Fibroblast of mammary gland (primary cell): Measurements from ENCODE around the gene CMKLR1.

Experiments
- DNase-seq: peaks from one replicate; pipeline ENCODE4 v3.0.0-alpha.2; 2010; ENCODE audit warnings: low read depth
- H3K4me3 ChIP-seq: 2 replicates; pipeline ENCODE4 v1.5.1; 2011; ENCODE audit warnings: low read depth, mild to moderate bottlenecking, low read length, moderate library complexity; ENCODE audit not compliant: control insufficient read depth
- TF ChIP-seq, protein P1 (sequence below): conservative IDR thresholded peaks from 2 replicates; pipeline ENCODE4 v1.5.1; 2011; ENCODE audit warnings: low read depth, low read length, inconsistent platforms; ENCODE audit not compliant: control insufficient read depth, insufficient read depth

The CMKLR1 gene

DNA sequence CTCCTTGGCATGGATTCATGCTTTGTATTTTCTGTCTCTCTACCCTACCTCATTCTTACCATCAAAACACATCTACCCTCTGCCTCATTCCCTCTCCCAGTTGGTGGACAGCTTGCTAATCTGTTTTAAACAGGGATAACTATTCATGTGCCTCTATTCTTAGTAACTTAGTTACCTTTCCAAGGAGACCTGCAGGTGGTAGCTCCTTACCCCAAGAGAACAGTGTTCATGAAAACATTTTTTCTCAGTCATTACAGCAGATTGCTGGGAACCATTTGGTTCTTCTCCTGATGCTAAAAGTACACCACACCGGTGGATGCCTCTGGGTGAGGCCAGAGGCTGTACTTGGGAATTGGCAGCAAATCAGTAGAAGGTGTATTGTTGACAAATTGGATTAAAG is 73.0 kb downstream of the CMKLR1 start:
- TF ChIP-seq, protein P1, sequence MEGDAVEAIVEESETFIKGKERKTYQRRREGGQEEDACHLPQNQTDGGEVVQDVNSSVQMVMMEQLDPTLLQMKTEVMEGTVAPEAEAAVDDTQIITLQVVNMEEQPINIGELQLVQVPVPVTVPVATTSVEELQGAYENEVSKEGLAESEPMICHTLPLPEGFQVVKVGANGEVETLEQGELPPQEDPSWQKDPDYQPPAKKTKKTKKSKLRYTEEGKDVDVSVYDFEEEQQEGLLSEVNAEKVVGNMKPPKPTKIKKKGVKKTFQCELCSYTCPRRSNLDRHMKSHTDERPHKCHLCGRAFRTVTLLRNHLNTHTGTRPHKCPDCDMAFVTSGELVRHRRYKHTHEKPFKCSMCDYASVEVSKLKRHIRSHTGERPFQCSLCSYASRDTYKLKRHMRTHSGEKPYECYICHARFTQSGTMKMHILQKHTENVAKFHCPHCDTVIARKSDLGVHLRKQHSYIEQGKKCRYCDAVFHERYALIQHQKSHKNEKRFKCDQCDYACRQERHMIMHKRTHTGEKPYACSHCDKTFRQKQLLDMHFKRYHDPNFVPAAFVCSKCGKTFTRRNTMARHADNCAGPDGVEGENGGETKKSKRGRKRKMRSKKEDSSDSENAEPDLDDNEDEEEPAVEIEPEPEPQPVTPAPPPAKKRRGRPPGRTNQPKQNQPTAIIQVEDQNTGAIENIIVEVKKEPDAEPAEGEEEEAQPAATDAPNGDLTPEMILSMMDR = no peak
- H3K4me3 ChIP-seq = no peak overlapping the region
- no peak for DNase-seq

DNA sequence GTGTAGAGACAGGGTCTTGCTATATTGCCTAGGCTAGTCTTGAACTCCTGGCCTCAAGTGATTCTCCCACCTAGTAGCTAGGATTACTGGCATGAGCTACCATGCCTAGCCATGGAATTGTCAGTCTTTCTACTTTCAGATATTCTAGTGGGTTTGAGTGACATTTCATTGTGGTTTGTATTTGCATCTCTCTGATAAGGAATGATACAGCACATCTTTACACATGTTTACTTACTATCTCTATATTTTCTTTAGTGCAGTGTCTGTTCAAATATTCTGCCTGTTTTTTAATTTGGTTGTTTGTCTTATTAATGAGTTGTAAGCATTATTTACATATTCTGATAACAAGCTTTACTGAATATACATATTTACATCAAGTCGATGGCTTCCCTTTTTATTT is 73.6 kb downstream of the CMKLR1 start:
- TF ChIP-seq, protein P1 = no peak
- DNase-seq = no peak

DNA sequence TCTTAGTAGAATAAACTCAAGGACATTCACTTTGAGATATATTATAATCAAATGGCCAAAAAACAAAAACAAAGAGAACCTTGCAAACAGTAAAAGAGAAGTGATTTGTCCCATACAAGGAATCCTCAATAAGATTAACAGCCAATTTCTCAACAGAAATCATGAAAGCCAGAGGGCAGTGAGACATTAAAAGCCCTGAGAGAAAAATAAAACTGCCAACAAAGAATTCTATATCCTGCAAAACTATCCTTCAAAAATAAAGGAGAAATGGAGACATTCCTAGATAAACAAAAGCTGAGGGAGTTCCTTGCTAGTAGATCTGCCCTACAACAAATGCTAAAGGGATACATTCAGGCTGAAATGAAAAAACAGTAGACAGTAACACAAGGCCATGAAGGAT is 78.1 kb downstream of the CMKLR1 start:
- TF ChIP-seq, protein P1 = no peak
- no peak overlapping the region for H3K4me3 ChIP-seq
- DNase-seq = no peak

More for the DNA sequence above, 73.6 kb downstream of the CMKLR1 start:
- no peak overlapping the region for H3K4me3 ChIP-seq

GRCh38 chr12:108260039-108260438 is 79.1 kb downstream of the CMKLR1 start:
- TF ChIP-seq, protein P1 = no peak
- DNase-seq = no peak
- no peak overlapping the region for H3K4me3 ChIP-seq

- no peak overlapping the region for H3K4me3 ChIP-seq
- no peak for DNase-seq
Measured at GRCh38 chr12:108257610-108258106, 81.5 kb downstream of the CMKLR1 start.

GRCh38 chr12:108257004-108257403 is 82.1 kb downstream of the CMKLR1 start:
- TF ChIP-seq, protein P1 = no peak
- DNase-seq = no peak
- H3K4me3 ChIP-seq = no peak overlapping the region

More at GRCh38 chr12:108257610-108258106, 81.5 kb downstream of the CMKLR1 start:
- TF ChIP-seq, protein P1 = no peak

DNA sequence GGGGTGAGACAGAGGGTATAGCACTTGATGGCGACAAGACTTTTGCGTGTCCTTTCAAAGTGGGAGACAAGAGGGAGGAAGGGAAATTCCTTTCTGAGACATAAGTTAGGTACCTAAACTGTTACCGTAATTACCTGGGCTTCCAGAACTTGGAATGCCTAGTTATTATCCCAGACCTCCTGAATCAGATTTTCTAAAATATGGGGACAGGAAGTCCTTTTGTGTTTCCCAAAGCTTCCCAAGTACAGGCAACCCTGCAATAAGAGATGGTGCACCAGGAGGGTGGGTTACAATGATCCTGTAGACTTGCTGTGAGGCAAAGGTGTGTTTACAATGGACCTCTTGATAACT is 83.9 kb downstream of the CMKLR1 start:
- TF ChIP-seq, protein P1 = no peak
- no peak overlapping the region for H3K4me3 ChIP-seq
- DNase-seq = no peak
